Heart left ventricle (tissue), 16 donors: ENCODE results near the gene NANS. TPM values are rescaled to one million over a fixed set of nuclear protein-coding genes. Genes with fewer than 3 reads are reported as not detected.
"Not testable (repeated sequence)": the region's sequence is repeated elsewhere in the genome, so short reads cannot be mapped to it uniquely, and the experiment has no call there.

ENCODE experiments used
- ATAC-seq, 4 donors: fragments of 200-7000 bp; cut with Tn5 transposase; one replicate each; pipeline ENCODE4 v1.9.1; 2020 to 2022; ENCODE audit warnings: moderate library complexity in 4 of 4, mild to moderate bottlenecking in 3 of 4, moderate number of reproducible peaks in 1 of 4
- DNase-seq, 5 donors: peaks; one replicate each; pipeline ENCODE4 v3.0.0-alpha.2; 2020
- H3K27ac ChIP-seq, 12 donors: fragments of 200-600 bp; sonication (generic) in 4 of 12; one replicate each; pipeline versions ENCODE4 v1.5.0 to v1.8.0; 2016 to 2022; ENCODE audit warnings: mild to moderate bottlenecking in 2 of 12
- H3K27me3 ChIP-seq, 9 donors: fragments of 200-600 bp; sonication (generic) in 2 of 9; one replicate each; pipeline versions ENCODE4 v1.5.1 to v1.8.0; 2016 to 2022; ENCODE audit warnings: mild to moderate bottlenecking in 3 of 9
- H3K36me3 ChIP-seq, 9 donors: fragments of 200-600 bp; sonication (generic) in 2 of 9; one replicate each; pipeline versions ENCODE4 v1.5.0 to v1.8.0; 2018 to 2022; ENCODE audit warnings: mild to moderate bottlenecking in 2 of 9
- H3K4me1 ChIP-seq, 12 donors: fragments of 200-600 bp; sonication (generic) in 4 of 12; one replicate each; pipeline versions ENCODE4 v1.5.0 to v1.8.0; 2016 to 2022; ENCODE audit warnings: mild to moderate bottlenecking in 3 of 12
- H3K4me3 ChIP-seq, 12 donors: fragments of 200-600 bp; sonication (generic) in 4 of 12; one replicate each; pipeline versions ENCODE4 v1.5.0 to v1.8.0; 2017 to 2022; ENCODE audit warnings: mild to moderate bottlenecking in 9 of 12, moderate library complexity in 4 of 12
- H3K9me3 ChIP-seq, 12 donors: fragments of 200-600 bp; sonication (generic) in 4 of 12; one replicate each; pipeline versions ENCODE4 v1.5.0 to v1.8.0; 2016 to 2022; ENCODE audit warnings: mild to moderate bottlenecking in 1 of 12
- POLR2A ChIP-seq, 2 donors: fragments of 450-650 bp; IDR thresholded peaks; one replicate each; pipeline ENCODE4 v1.6.1; 2017; ENCODE audit warnings: antibody characterized with exemption in 2 of 2, mild to moderate bottlenecking in 2 of 2, moderate library complexity in 2 of 2
- WGBS, 4 donors: extraction: QIAGEN DNeasy Blood & Tissue Kit in 2 of 4; methylation state at CpG; one replicate each; pipeline versions ENCODE4 v1.1.5 to v1.1.7; 2013 to 2018; 5-methylcytosine and 5-hydroxymethylcytosine counted together
- intact Hi-C, 10 donors: fragments of 100-400 bp; cut with DNase I; formaldehyde crosslinking; loops; one replicate each; pipeline versions ENCODE4 v1.11.1 to v1.14.2; 2022
- polyA plus RNA-seq, 2 donors: library from polyadenylated mRNA; stranded (reverse); fragments of 200-250 nt; gene quantifications; one replicate each; pipeline ENCODE4 v1.2.3, GENCODE V29; 2013
- total RNA-seq, 9 donors: library from RNA; depleted of rRNA in 2 of 9; stranded (reverse); fragments of >200 nt in 2 of 9; fragmentation: NEBNext Ultra II Directional in 3 of 9; extraction: Animal tissue kit (Norgen Biotek cat#: 25700) in 3 of 9; gene quantifications; one replicate each; pipeline versions ENCODE4 v1.1.0 to v1.2.4, GENCODE V29; 2016 to 2023
- TF ChIP-seq, protein P1 (sequence below), 12 donors: fragments of 200-600 bp; sonication (generic) in 4 of 12; IDR thresholded peaks; one replicate each; pipeline versions ENCODE4 v1.5.0 to v1.8.0; 2018 to 2022; ENCODE audit warnings: antibody characterized with exemption in 12 of 12, mild to moderate bottlenecking in 5 of 12
- donor health status: ischemic (EF 13 %, LVEDD 7.1; RV severe dilation, severe dysfunction).
- donor health status: healthy with polysubstance abuse.
- donor health status: DM: no; HTN: yes; CAD: no.
- donor health status: DM: no; HTN: no; CAD: no.
- donor health status: ischemic (EF 25% LVEDD 6.9; RV normal size, moderate dysfunction).
- donor health status: ischemic (EF 25% LVEDD 5.7; RV mildly dilated, moderate dysfunction).
- donor health status: healthy.
- donor health status: DM: yes; HTN: yes; CAD: no.
- donor health status: ischemic (EF 35%, LVEDD 5.7; RV mildly dilated, moderate dysfunction).
- donor health status: nonischemic (EF 11% LVEDD 7.7; RV severe dilation, severe dysfunction).
- donor health status: DM: yes; HTN: yes; CAD: no.
- donor health status: PGD.
- donor health status: ischemic (EF 29% LVEDD 5.4; RV normal size, mild dysfunction).
- donor health status: nonischemic (EF 23%, LVEDD 6.1; RV moderate dilation, normal function).

The NANS gene
- total and polyA plus RNA-seq, 11 donors, result 24.3 to 144 (median 40.7) TPM

DNA sequence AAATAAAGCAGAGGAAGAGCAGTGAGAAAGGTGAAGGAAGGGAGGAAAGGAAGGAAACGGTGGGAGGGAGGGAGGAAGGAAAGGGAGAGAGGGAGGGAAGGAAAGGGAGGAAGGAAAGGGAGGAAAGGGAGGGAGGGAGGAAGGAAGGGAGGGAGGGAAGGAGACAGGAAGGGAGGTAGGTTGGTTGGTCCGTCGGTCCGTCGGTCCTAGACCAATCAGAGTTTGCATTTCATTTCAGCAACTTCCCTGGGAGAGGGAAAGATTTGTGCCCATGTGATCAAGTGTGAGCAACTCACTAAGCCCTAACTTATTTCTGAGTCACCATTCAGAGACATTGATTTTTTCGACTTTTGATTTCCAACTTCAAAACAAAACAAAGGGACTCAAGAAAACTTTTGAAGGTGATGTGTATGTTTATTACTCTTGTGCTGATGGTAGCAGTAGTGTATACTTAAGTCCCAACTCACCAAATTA is 18.8 kb downstream of the NANS start:
- ATAC-seq (peak in 3 of 4 donors; percentile 55 to 69 (median 56)), DNase-seq (no peak)
- Histone ChIP-seq H3K9me3 (no peaks in the 10 kb centered on the region), H3K36me3 (peaks cover 0 to 39% (median 27%) of the 10 kb centered on the region in 9 donors), H3K27ac (peak overlapping the region in 2 of 12 donors; percentile 23 to 37), H3K4me1 (peaks cover 0 to 21% (median 6%) of the 10 kb centered on the region in 12 donors), H3K27me3 (no peaks in the 10 kb centered on the region), H3K4me3 (no peak overlapping the region)
- no peak for TF ChIP-seq POLR2A (IDR thresholded peaks at IDR 0.05)
- TF ChIP-seq, protein P1, sequence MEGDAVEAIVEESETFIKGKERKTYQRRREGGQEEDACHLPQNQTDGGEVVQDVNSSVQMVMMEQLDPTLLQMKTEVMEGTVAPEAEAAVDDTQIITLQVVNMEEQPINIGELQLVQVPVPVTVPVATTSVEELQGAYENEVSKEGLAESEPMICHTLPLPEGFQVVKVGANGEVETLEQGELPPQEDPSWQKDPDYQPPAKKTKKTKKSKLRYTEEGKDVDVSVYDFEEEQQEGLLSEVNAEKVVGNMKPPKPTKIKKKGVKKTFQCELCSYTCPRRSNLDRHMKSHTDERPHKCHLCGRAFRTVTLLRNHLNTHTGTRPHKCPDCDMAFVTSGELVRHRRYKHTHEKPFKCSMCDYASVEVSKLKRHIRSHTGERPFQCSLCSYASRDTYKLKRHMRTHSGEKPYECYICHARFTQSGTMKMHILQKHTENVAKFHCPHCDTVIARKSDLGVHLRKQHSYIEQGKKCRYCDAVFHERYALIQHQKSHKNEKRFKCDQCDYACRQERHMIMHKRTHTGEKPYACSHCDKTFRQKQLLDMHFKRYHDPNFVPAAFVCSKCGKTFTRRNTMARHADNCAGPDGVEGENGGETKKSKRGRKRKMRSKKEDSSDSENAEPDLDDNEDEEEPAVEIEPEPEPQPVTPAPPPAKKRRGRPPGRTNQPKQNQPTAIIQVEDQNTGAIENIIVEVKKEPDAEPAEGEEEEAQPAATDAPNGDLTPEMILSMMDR (IDR thresholded peaks at IDR 0.05), result no peak
- intact Hi-C loops, result loop anchor here in 7 of 10 donors (2.0 to 10.0 kb wide), 6 partner anchors 129 to 189 kb away; partner anchors contain the start of gene TBC1D2 (in 1 of the 7)
- WGBS, 4 donors, result 47 to 58% (median 51%) methylated on average over 6 of the region's 6 CpGs

DNA sequence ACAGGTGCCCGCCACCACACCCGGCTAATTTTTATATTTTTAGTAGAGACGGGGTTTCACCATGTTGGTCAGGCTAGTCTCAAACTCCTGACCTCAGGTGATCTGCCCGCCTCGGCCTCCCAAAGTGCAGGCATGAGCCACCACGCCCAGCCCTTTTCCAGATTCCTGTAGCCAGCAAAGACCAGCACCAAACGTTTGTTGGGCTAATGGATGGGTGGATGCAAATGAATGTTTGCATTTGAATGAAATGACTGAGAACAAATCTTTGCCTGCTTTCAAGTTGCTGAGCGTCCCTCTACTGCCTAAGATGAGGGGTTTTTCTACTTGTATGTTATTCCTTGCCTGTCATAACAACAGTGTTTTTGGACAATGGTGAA is 20.0 kb downstream of the NANS start:
- not testable (repeated sequence) for DNase-seq, H3K27ac ChIP-seq, H3K27me3 ChIP-seq, ATAC-seq, H3K4me3 ChIP-seq, H3K9me3 ChIP-seq
- peaks cover 0 to 50% (median 39%) of the 10 kb centered on the region in 9 donors for H3K36me3 ChIP-seq
- peaks cover 0 to 25% (median 6%) of the 10 kb centered on the region in 12 donors for H3K4me1 ChIP-seq
- WGBS, 4 donors, result 88 to 95% (median 92%) methylated on average over 8 of the region's 8 CpGs
- intact Hi-C loops, result loop anchor here in 5 of 10 donors (5.0 to 10.0 kb wide), 4 partner anchors 128 to 186 kb away; partner anchors contain the start of gene TBC1D2 (in 1 of the 5)

DNA sequence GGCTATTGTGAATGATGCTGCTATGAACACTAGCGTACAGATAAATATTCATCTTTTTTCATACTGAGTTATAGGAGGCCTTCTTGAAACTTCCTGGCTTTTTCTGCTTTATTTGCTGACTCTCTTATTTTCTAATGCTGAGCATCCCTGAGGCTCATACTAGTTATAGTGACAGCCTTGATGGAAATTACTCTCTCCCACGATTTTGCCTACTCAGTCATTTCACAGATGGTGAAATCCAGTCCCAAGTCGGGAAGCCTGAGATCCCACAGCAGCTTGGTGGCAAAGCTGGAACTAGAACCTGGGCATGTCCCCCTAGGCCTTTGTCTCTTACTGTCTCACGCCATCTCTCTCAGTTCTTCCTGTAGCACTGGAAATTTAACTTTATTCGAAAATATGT is 22.4 kb downstream of the NANS start:
- Histone ChIP-seq H3K27me3 (no peaks in the 10 kb centered on the region), H3K9me3 (no peaks in the 10 kb centered on the region), H3K27ac (no peak overlapping the region), H3K4me1 (peaks cover 0 to 45% (median 6%) of the 10 kb centered on the region in 12 donors), H3K36me3 (peaks cover 0 to 73% (median 58%) of the 10 kb centered on the region in 9 donors), H3K4me3 (no peak overlapping the region)
- DNase-seq (no peak), ATAC-seq (no peak)
- intact Hi-C loops, result loop anchor here in 5 of 10 donors (5.0 to 10.0 kb wide), 4 partner anchors 126 to 183 kb away; partner anchors contain the start of gene TBC1D2 (in 1 of the 5)
- WGBS, 4 donors, result 81 to 88% (median 86%) methylated on average over 5 of the region's 5 CpGs
- TF ChIP-seq POLR2A (IDR thresholded peaks at IDR 0.05), result no peak
- TF ChIP-seq, protein P1 (IDR thresholded peaks at IDR 0.05), result no peak

DNA sequence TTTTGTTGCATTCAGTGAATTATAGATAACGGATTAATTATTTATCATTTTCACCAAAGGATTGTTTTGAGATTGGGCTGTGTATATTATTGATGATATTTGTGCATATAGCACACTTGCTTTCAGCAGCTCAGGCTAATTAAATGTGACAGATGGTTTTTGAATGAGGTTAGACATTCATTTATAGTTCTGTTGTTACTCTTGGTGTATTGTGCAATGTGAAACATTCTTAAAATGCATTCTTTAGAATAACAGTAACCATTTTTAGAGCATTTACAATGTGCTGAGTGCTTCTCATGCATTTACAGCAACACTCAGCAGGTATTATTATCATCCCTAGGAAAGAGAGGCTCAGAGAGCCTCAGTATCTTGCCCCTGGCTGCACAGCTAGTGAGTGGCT is 23.8 kb downstream of the NANS start:
- peaks cover 0 to 87% (median 59%) of the 10 kb centered on the region in 9 donors for H3K36me3 ChIP-seq
- DNase-seq (no peak), ATAC-seq (no peak)
- H3K4me1 ChIP-seq, result peaks cover 0 to 33% (median 0%) of the 10 kb centered on the region in 12 donors
- TF ChIP-seq, protein P1 (IDR thresholded peaks at IDR 0.05), result no peak
- no peak for TF ChIP-seq POLR2A (IDR thresholded peaks at IDR 0.05)
- no peaks in the 10 kb centered on the region for H3K27me3 ChIP-seq
- H3K4me3 ChIP-seq, result no peak overlapping the region
- WGBS, 4 donors, result 98 to 100% (median 100%) methylated on average over 1 of the region's 1 CpG
- intact Hi-C loops, result no loop called here
- H3K27ac ChIP-seq, result no peak overlapping the region
- no peaks in the 10 kb centered on the region for H3K9me3 ChIP-seq
